ENCODE measurements around the gene TSPAN4.

Gene TSPAN4, protein sequence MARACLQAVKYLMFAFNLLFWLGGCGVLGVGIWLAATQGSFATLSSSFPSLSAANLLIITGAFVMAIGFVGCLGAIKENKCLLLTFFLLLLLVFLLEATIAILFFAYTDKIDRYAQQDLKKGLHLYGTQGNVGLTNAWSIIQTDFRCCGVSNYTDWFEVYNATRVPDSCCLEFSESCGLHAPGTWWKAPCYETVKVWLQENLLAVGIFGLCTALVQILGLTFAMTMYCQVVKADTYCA

DNA sequence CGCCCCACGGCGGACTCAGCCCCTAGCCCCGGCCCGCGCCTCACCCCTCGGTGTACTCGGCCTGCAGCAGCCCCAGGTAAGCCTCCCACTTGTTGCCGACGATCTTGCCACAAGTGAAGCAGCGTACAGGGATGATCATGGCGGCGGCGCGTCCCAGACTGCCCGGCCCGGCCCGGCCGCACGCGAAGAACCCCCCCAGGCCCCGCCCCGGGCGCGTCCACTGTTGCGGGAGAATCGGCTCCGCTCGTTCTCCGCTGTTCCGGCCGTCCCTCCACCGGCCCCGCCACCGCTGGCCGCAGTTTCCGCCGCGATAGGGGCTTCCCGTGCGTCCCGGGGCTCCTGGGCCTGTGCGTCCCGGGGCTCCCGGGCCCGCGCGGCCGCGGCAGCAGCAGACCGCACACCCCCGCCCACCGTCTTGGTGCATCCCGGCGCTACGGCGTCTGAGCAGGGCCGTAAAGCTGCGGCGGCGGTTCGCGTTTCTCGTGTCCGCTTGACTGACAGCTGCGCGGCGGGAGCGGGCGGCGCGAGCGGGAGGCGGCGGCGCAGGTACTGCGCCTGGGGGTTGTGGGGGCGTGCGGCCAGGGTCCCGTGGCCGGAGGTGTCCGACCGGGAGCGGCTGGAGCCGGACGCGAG lies at the start of gene TSPAN4, which contains the start of gene POLR2L:
Gene TSPAN4 (plus strand): TSS at position 483 of the 633 bp plus-strand sequence. CDS start 7,453 bp downstream, outside the sequence.
Gene POLR2L (minus strand): TSS at position 160 of the 633 bp plus-strand sequence. CDS start 21 bp downstream, at position 139.
- peak; percentile 90 for DNase-seq

DNA sequence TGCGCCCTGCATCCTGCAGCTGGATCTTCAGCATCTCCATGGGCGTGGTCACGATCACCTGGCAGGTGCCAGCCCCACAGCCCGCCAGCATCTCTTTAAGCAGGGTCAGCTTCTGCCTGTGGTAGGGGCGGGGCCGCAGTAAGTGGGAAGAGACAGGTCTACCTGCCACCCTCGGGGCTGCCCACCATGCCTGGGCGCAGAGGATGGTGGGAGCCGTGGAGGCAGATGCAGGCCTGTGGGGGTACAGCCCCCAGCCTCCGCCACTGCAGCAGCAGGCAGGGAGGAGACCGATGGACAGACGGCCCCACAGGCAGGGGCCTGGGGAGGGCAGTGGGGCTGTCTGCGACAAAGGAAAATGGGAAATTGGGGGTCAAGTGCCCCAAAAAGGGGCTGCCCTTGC lies 49.8 kb upstream of the TSPAN4 start:
- DNase-seq, result no peak

DNA sequence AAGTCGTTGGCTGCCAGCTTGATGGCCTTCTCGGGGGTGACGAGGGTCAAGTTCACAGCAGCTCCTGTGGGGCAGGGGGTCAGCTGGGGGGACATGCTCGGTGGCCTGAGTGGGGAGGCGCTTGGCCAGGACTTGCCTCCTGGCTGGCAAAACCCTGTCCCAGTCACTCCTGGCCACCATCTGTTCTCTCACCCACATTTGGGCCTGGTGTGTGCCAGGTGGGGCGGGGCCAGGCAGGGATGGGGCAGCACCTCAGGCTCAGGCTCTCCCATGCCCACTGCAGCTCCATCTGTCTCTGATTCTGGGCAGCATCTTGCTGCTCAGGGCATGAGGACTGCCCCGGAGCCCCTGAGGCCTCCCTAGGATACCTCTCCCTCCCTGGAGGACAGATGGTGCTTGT lies 49.1 kb upstream of the TSPAN4 start:
- no peak for DNase-seq

DNA sequence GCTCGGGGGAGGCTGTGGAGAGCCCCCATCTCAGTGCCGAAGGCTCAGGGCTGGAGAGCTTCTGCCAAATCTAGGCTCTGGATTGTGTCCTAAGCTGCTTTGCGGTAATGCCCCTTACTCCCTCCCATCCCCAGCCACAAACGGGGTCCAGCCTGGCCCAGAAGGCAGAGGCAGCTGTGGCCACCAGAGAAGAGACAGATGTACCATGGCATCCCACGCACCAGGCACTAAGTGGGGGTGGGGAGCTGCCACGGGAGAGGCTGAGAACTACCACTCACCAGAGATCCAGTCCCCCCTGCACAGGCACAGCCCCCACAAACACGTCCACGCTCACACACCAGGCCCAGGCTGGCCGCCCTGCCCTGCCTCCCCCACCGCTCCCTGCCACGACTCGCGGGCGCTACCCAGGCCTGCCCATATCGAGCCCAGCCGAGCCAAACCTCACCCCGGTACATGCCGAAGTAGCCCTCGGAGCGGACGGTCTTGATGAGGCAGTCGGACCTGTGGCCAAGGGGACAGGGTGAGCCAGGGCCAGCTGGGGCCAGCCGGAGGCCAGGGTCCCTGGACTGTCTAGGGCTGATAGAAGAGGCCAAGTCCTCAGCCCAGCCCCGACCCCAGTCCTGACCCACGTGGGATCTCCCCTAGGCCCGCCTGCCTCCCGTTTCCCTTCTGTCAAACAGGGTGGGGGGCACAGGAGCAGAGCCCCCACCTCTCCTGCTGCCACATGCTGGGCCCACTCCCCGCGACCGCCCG lies 48.5 kb upstream of the TSPAN4 start:
- no peak for DNase-seq

DNA sequence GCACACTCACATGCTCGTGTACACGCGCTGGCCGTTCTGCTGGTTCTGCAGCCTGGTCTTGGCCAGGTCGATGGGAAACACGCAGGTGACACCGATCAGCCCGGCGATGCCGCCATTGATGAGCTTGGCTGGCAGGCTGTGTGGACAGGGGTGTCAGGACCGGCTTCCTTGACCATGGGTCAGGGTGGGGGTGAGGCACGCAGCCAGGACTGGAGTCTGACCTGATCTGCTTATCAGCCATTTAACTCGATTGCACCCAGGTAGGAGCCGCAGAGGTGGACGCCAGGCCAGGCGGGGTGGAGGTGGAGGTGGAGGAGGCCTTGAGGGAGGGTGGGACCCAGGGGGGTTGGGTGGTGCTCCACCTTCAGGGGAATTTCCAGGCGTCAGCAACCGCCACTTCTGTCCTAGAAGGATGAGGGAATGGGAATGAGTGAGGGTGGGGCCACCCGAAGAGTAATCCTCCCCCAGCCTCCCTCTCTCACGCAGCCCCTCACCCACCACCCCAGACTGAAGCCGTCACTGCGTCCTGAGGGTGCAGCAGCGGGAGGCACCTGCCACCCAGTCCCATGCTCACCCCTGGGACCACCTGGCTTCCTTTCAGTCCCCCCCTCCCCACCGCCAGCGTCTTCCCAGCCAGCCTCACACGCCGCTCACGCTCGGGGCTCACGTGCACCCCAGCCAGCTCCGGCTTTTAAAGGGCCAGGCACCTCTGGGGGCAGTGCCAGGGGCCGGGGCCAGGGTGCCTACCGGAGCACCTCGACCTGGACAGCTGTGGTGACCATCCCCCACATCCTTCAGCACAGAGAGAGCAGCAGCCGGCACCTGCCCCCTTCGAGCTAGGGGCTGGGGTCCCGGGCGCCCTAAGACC lies 47.7 kb upstream of the TSPAN4 start:
- DNase-seq, result no peak

DNA sequence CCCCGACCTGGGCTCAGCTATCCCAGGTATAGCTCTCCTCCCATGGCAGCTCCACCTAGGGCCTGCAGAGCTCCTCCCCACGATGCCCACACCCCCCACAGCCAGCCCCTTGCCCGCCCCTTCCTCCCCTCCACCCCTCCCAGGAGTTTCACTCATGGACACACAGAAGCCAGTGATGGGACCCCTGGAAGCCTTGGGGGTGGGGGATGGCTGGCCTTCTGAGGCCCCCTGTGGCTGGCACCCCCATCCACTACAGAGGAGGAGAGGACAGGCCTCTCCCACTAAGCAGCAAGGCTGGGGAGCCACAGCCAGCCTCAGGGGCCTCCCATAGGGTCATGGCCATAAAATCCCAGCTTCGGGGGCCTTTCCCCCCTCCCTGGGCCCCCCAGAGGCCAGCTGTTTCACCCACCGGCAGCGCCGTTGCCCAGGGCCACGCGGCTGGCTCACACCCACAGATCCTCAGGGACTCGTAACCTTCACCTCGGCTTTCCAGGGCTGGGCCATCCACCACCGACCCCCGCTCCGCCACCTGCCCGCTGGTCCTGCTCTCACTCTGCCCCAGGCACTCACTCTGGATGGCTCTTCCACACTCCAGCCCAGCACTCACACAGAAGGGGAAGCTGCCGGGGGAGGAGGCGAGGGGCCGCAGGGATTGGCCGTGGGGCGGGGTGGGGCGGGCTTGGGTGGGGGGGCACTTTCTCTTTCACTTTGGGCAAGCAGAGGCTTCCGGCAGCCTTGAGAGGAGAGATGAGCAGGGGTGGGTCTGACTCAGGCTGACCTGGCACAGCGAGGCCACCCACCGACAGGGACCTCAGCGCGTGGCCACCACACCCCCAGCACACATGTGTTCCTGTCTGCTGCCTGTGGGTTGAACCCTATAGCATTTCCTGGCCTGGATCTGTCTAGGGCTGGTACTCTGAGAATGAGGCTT lies 46.8 kb upstream of the TSPAN4 start:
- peak; percentile 85 for DNase-seq

DNA sequence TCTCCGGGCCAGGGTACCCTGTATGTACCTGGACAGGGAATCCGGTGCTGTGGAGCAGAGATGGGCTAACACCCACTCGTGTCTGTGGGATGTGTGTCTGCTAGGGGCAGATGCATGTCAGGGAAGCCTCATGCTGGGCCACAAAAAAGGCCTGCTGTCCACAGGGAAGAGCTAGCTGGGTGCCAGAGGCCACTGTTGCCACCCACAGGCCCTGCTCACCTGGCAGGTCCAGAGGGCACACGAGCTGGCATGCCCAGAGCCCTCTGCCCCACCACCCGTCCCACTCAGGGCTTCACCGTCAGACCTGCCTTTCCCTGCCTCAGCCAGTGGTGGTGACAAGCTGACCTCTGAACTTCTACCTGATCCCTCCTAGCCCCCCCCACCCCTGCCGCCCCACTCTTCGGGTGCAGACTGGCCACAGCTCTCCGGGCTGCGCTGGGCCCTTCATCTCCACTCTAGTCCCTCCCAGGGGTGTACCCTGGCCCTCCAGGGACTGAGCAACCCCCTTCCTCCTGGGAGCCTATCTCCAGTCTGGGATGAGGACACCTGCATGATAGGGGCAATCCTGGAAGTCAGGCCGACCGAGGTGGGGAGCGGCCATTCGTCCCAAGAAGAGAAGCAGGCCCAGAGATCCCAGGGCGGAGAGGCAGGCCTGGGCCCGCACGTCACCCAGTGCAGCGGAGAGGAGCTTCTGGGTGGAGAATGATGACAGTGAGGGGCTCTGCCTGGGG lies 45.9 kb upstream of the TSPAN4 start:
- no peak for DNase-seq

DNA sequence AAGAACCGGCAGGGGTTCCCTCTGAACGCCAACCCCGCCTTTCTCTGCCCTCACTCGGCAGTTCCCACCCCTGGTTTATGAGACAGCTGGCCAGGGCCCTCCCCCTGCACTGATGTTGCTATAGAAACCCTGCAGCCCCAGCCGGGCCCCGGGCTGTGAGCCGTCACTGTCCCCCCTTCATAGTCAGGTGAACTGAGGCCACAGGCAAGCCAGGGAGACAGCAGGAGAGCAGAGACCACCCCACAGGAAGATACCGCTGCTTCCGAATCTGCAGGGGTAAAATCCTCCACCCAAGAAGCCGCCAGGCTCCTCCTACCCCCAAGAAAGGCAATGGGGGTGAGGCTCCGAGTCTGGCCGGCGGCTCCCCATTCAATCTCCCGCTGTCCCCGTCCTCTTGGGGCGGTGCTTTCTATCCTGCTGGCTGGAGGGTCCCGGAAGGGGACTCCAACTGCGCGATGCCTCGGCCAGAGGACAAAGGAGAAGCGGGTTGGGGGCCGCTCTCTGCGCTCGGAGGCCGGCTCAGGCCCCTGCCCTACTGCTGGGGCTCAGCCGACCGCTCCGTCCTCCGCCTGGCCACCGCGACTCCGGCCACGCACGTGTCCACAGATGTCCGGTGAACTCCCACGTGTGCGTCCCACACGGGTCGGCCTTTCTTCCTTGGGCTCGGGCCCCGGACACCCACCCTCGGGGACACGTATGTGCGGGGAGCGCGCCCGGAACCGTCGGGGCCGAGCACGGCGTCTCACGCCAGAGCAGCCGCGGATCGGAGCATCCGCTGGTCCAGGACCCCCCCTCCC lies 45.2 kb upstream of the TSPAN4 start:
- peak; percentile 90 for DNase-seq

DNA sequence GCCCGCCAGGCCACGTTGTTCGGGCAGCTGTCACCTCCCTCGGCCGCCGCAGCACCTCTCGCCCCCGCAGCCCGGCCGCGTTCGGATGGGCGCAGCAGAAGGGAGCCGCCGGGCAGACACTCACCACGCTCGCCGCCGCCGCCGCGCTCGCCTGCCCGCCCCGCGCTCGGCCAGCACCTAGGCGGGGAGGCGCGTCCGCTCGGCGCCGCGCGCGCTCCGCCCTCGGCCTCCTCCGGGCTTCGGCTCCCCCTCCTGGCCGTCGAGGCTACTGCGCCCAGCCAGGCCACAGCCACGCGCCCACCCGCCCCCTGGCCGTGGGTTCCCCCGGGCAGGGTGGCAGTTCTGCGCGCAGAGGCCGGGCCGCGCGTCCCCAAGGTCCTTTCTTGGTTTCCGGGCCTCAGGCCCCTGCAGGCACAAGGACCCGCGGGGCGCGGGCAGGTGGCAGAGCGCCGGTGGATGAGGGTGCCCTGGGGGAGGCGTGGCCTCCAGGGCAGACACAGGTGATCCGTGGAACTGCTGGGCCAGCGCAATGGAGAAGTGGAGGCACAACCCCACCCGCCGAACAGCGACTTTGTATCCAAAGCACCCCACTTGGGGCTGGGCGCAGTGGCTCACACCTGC lies 44.4 kb upstream of the TSPAN4 start, which contains the start of gene SLC25A22:
Gene SLC25A22 (minus strand): TSS at position 189 of the 621 bp plus-strand sequence. CDS start 3,275 bp downstream, outside the sequence.
- DNase-seq, result peak; percentile 83

DNA sequence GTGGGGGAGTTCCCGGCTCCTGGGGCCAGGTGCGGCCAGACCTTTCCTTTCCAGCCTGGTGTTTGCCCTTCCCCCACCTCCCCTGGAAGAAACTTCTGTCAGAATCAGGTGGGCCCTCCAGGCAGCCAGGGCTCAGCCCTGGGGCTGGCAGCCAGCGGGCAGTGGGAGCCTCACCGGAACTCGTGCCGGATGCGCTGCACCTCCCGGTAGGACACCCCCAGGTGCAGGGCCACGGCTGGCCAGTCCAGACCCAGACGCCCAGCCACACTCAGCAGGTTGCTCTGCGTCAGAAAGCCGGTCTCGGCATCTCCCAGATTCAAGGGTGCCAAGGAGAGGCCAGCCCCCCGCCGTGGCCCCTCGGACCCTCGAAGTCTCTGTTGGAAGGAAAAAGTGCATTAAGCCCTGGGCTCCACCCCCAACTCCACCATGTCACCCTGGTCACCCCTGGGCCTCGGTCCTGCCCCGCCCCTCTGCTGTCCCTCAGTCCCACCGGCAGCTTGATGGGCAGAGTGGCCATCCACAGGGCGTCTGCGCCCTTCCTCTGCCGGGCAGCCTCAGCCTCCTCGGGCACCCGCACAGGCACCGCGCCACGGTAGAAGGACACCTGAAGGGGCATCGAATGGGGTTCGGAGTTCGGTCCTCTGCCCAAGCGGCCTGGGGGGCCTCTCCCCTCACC lies 42.9 kb upstream of the TSPAN4 start:
- no peak for DNase-seq

DNA sequence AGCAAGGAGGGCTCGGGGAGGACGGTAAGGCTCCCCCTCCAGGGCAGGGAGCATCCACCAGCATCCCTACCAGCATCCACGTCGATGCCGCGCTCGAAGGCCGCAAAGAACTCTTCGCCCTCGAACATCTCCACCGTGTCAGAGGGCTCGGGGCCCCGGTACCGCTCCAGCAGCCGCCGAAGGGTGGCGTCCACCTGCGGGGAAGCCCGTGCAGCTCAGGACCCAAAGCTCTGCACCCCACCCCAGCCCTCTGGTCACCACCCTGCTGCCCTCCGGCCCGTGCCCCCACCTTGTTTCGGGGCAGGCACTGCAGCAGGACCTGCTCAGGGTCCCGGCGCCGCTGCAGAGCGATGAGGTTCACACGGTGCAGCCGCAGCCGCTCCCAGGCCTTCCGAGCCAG lies 42.2 kb upstream of the TSPAN4 start:
- DNase-seq, result no peak

DNA sequence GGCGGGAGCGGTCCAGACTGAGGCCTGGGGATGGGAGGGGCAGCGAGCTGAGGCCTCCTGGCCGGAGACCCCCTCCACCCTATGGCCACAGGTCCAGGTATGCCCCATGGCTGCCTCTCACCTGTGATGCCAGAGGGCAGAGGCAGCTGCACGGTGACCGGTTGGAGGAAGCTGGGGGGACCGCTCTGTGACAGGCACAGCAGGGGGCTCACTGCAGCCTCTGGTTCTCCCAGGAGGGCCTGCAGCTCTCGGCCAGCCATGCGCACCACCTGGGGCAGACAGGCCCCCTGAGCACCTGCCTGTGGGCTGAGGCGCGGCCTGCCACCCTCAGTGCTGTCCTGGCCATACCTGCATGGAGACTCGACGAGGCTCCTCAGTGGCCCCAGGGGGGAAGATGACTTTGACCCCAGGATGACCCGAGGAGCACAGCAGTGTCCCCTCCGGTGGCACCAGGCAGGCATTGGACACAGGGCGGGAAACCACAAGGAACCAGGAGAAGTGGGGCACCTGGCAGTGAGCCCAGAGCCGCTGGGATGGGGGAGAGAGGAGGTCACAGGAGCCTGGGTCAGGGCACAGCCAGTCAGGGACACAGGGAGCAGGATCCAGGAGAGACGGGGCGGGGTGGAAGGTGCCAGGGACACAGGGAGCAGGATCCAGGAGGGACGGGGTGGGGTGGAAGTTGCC lies 41.4 kb upstream of the TSPAN4 start:
- DNase-seq, result no peak

DNA sequence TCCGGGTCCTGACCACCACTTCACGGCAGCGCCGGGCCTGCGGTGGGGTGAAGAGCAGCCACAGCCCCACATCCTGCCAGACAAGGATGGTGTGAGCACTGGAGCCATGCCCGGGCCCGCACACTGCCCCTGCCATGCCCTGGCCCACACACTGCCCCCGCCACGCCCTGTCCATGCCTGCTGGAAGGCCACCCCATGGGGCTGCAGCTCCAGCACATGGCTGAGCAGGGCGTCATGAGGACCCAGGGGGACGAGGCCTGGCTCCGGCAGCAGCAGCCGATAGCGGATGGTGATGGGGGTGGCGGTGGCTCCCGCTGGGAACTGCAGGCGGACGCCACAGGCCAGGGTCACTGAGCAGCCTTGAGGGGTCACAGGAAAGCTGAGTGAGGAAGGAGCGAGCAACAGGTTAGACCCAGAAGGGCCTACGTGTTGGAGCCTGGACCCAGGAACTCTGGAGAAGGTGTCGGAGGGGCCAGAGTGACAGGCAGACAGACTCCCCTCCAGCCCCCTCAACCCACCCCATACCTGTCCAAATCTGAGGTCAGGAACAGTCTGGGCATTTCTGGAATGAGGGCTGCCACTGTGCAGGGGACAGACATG lies 40.5 kb upstream of the TSPAN4 start:
- no peak for DNase-seq

DNA sequence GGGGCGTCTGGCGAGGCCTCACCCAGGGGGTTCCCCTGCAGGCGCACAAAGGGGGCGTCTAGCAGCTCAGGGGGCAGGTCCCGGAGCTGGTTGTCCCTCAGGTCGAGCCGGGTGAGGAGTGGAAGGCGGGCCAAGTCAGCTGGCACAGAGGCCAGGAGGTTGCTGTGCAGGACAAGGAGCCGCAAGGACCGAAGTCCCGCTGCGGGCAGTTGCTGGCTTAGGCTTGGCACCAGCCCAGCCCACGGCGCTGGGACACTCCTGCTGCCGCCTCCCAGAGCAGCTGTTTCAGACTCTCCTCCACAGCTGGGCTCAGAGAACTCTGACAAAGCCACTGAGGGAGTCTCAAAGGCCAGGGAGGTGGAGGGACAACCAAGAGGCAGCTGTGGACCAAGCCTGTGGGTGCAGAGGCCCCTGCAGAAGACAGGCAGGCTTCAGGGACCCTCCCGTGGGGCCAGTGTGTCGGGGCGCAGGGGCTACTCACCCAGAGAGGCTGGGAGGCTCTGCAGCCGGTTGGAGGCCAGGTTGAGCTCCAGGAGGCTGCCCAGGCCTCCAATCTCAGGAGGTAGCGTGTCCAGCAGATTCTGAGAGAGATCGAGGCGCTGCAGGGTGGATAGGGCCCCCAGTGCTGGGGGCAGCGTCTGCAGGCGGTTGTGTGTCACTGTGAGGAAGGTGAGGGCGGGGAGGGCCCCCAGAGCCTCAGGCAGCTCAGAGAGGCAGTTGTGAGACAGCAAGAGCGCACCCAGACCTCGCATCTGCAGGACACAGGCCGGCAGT lies 39.8 kb upstream of the TSPAN4 start:
- no peak for DNase-seq

DNA sequence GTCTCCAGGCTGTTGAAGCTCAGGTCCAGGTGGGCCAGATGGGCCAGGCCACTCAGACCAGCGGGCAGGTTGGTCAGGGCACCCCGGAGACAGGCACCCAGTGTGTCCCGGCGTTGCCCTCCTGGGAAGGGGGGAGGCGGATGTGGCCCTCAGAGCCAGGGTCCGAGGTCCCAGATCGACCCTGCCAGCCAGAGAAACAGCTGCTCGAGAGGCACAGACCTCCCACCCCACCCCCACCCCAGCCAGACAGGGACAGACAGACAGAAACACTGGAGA lies 39.2 kb upstream of the TSPAN4 start:
- DNase-seq, result no peak

DNA sequence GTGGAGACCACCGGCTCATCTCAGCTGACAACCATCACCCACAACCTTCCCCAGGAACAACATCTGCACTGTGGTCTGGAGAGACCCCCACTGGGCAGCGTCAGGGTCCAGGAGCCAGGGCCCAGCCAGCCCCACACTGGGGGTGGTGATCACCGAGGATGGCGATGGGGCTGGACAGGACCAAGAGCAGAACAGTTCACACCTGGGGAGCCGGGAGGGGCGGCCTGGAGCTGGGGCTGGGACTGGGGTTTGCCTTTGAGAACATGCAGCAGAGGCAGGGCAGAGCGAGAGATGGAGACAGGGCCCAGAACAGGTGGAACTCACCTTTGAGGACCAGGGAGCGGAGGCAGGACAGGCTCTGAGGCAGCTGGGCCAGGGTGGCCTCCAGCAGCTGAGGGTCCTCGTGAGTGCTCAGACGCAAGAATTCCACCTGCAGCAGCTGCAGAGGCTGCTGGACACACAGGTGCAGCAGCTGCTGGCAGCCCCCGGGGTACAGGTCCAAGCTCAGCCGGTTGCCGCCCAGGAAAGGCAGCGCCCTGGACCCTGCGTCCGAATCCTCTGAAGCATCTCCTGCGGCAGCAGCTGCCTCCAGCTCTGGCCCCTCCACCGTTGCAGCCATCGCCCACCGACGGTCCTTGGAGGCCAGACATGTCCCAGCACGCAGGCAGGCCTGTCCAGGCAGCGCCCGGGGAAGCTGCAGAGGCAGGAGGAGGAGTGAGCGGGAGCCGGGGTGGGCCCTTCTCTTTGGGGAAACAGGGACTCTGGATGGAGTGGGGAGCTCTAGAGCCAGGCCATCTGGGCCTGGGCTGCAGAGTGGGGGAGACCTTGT lies 38.7 kb upstream of the TSPAN4 start:
- DNase-seq, result no peak

DNA sequence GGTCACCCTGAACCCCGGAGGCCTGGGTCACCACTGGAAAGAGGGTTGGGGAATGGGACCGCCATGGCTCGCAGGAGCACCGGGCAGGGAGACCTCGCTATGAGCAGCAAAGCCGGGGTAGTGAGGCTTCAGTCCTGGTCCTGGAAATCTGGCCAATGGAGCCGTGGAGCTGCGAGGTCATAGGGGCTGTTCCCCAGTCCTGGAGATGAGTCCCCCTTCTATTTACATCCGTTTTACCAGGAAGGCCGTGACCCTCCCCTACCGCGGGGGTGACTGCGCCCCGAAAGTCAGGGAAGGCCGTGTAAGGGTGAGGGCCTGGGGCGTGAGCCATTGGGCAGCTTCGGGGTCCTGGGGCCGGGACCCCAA lies 38.1 kb upstream of the TSPAN4 start:
- DNase-seq, result no peak

All from CD4-positive, alpha-beta T cell treated with Interleukin-17A for 1 hour (primary cell).